Activated T-helper 2 cell treated with anti-CD3 and anti-CD28 coated beads, Interferon-gamma antibody, Interleukin-2, Interleukin-4, amounts not matched to agents 10 μg/mL and 5 μg/mL and 100 μg/mL, durations not matched to agents 14 hours and 24 hours and 36 hours (primary cell): ENCODE measurements around the gene FAM111B. TPM values are rescaled to one million over a fixed set of nuclear protein-coding genes. Genes with fewer than 3 reads are reported as not detected.

Source experiments
- DNase-seq: peaks from one replicate; pipeline ENCODE4 v3.0.0; 2021; ENCODE audit warnings: low spot score
- H3K27ac Mint-ChIP-seq: one replicate; pipeline ENCODE4 v1.8.0; 2021; ENCODE audit warnings: mixed read lengths
- H3K27me3 Mint-ChIP-seq: one replicate; pipeline ENCODE4 v1.8.0; 2021; ENCODE audit warnings: low read depth, mixed read lengths
- H3K36me3 Mint-ChIP-seq: one replicate; pipeline ENCODE4 v1.8.0; 2021; ENCODE audit warnings: low read depth, mixed read lengths
- H3K4me1 Mint-ChIP-seq: one replicate; pipeline ENCODE4 v1.8.0; 2021; ENCODE audit warnings: low read depth, mixed read lengths
- H3K4me3 Mint-ChIP-seq: one replicate; pipeline ENCODE4 v1.8.0; 2021; ENCODE audit warnings: low read depth, mild to moderate bottlenecking, moderate library complexity, mixed read lengths
- H3K9me3 Mint-ChIP-seq: one replicate; pipeline ENCODE4 v1.8.0; 2021; ENCODE audit warnings: mixed read lengths
- intact Hi-C: fragments of 100-400 bp; cut with micrococcal nuclease; formaldehyde crosslinking; loops from one replicate; pipeline ENCODE4 v1.15.1; 2023
- total RNA-seq: library from RNA; stranded (reverse); gene quantifications from 2 replicates; pipeline ENCODE4 v1.2.3, GENCODE V29; 2022

The FAM111B gene
- total RNA-seq, 1 donor from 2014 or later, result 57.6 TPM

DNA sequence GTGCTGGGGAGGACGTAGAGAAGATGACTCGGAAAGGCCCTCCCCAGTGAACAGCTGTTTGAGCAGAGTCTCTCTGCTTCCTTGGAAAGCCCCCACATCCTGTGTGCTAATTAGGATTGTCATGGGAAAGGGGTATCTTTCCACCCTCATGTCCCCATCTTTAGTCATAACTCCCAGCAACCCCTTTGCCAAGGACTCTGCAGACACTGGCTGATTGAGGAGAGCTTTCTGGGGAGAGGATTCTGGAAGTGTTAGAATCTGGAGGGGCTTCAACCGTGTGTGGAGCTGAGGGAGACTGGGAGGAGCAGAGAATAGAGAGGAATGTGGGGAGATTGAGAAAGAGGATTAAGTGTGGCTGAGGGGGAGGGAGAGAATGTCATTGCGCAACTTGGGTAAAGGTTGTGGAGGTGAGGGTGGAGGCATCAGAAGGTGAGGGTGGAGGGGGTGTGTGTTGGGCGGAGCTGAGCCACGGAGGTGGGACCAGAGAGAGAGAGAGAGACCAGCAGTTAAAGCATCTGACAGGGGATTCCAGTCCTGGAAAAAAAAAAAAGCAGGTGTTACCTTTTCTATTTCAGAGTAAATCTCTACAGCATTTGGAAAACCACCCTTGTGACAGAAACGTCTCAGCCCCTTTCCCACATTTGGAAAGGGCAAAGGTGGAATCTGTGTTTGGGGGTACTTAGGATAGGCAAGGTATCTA lies 67.1 kb downstream of the FAM111B start:
- Mint-ChIP-seq H3K4me3 (no peak overlapping the region), H3K27ac (no peak overlapping the region), H3K9me3 (no peaks in the 10 kb centered on the region), H3K36me3 (no peaks in the 10 kb centered on the region), H3K27me3 (peaks cover 54% of the 10 kb centered on the region), H3K4me1 (peaks cover 11% of the 10 kb centered on the region)
- DNase-seq, result no peak
- intact Hi-C loops, result no loop called here

DNA sequence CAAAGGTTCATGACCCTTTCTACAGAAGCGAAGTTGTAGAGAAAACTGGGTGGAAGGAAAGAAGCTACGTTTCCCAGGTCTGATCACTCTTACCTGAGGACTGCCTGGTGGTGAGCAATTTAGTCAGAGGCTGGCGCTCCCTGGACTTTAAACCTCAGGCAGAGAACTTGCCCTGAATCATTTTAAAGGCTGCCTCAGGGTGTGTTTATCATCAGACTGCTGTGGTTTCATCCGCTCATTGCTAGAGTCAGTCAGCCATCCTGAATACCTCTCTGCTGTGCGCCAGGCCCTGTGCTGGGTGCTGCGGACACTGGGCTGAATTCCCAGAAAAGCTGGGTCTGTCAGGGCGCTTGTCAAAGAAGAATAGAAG lies 67.6 kb downstream of the FAM111B start:
- Mint-ChIP-seq H3K4me1 (peaks cover 11% of the 10 kb centered on the region), H3K4me3 (no peak overlapping the region), H3K9me3 (peaks cover 3% of the 10 kb centered on the region), H3K27ac (no peak overlapping the region), H3K27me3 (peaks cover 54% of the 10 kb centered on the region), H3K36me3 (no peaks in the 10 kb centered on the region)
- intact Hi-C loops, result no loop called here
- DNase-seq, result no peak

DNA sequence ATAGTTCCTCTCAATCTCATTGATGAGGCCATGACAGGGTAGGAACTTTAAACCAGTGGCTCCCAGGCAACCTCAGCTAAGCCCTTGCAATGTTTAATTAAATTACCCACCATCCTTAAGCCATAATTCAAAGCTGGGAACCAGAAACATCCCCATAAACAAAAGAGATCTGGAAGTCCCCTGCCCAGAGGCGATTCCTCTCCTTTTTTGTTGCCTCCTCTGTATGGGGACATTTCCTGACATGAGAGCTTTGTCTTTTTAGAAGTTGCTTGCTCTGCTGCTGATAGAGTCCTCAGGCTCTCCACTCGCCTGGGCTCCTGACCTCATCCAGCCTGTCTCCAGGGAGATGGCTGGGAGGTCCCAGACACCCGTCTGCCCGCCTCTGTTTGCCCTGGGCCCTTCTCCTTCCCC lies 68.1 kb downstream of the FAM111B start:
- intact Hi-C loops, result no loop called here

DNA sequence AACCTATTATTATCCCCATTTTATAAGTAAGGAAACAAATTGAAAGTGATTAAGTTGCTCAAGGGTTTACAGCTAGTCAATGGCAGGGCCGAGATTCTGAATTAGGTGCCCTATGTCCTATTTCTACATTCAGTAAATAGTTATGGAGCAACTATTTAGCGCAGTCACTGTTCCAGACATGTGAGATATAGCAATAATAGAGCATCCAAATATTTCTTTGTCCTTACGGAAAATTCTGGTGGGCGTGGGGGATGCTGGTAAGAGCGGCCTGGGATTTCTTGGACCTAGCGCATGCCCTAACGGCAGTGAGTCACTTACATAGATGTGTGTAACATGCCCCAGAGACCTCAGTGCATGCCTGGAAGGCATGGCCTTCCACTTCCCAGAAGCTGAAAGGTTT lies 69.3 kb downstream of the FAM111B start:
- H3K27ac Mint-ChIP-seq, result no peak overlapping the region
- intact Hi-C loops, result no loop called here
- H3K4me3 Mint-ChIP-seq, result no peak overlapping the region
- H3K27me3 Mint-ChIP-seq, result peaks cover 53% of the 10 kb centered on the region
- H3K36me3 Mint-ChIP-seq, result no peaks in the 10 kb centered on the region
- peaks cover 6% of the 10 kb centered on the region for H3K9me3 Mint-ChIP-seq
- no peak for DNase-seq
- peaks cover 11% of the 10 kb centered on the region for H3K4me1 Mint-ChIP-seq

More for the DNA sequence above, 68.1 kb downstream of the FAM111B start:
- no peak for DNase-seq
- peaks cover 50% of the 10 kb centered on the region for H3K27me3 Mint-ChIP-seq
- H3K4me1 Mint-ChIP-seq, result peaks cover 11% of the 10 kb centered on the region
- H3K36me3 Mint-ChIP-seq, result no peaks in the 10 kb centered on the region
- H3K4me3 Mint-ChIP-seq, result no peak overlapping the region
- peaks cover 6% of the 10 kb centered on the region for H3K9me3 Mint-ChIP-seq
- H3K27ac Mint-ChIP-seq, result no peak overlapping the region

Other genes with a start within 250 kb of the FAM111B start
- not detected in 2 replicates for gene GLYATL1, start 167.7 kb upstream of the FAM111B start, total RNA-seq
- gene GLYATL1B, start 20.9 kb upstream of the FAM111B start, total RNA-seq, result not detected in 2 replicates
- 66.2 and 69.1 TPM in 2 replicates for gene FAM111A, start 35.6 kb downstream of the FAM111B start, total RNA-seq
- 0.09 and 0.68 TPM in 2 replicates for gene DTX4, start 64.9 kb downstream of the FAM111B start, total RNA-seq
- gene MPEG1, start 105.7 kb downstream of the FAM111B start, total RNA-seq, result 0.05 TPM in 1 of 2 replicates, not detected in the other